Lung (tissue), 12 donors: Measurements from ENCODE around the gene FYCO1. TPM values are rescaled to one million over a fixed set of nuclear protein-coding genes. Genes with fewer than 3 reads are reported as not detected.
A peak's percentile ranks its signal among the peaks of the same experiment; 100 is the strongest.

Experiments used
- ATAC-seq: fragments of 200-7000 bp; cut with Tn5 transposase; one replicate; pipeline ENCODE4 v1.9.1; 2020; ENCODE audit warnings: moderate number of reproducible peaks; ENCODE audit not compliant: insufficient read depth, low FRiP score
- DNase-seq, 3 donors: peaks; one replicate each; pipeline ENCODE4 v3.0.0-alpha.2; 2013 to 2017
- H3K27ac ChIP-seq, 2 donors: one replicate each; pipeline ENCODE4 v1.5.1; 2013; ENCODE audit warnings: mild to moderate bottlenecking in 2 of 2, moderate library complexity in 2 of 2, control low read depth in 1 of 2, inconsistent platforms in 1 of 2, low read depth in 1 of 2, low read length in 1 of 2
- H3K27me3 ChIP-seq, 3 donors: one replicate each; pipeline ENCODE4 v1.5.1; 2013; ENCODE audit warnings: low read length in 2 of 3; ENCODE audit not compliant: control insufficient read depth in 3 of 3, insufficient read depth in 3 of 3
- H3K36me3 ChIP-seq, 4 donors: one replicate each; pipeline ENCODE4 v1.5.1; 2013; ENCODE audit warnings: low read length in 4 of 4, mild to moderate bottlenecking in 1 of 4, moderate library complexity in 1 of 4; ENCODE audit not compliant: control insufficient read depth in 4 of 4, insufficient read depth in 4 of 4
- H3K4me1 ChIP-seq, 5 donors: one replicate each; pipeline ENCODE4 v1.5.1; 2013; ENCODE audit warnings: low read length in 5 of 5, mild to moderate bottlenecking in 2 of 5, moderate library complexity in 1 of 5; ENCODE audit not compliant: control insufficient read depth in 5 of 5, insufficient read depth in 5 of 5
- H3K4me3 ChIP-seq: one replicate; pipeline ENCODE4 v1.5.1; 2013; ENCODE audit warnings: mild to moderate bottlenecking, control low read depth, moderate library complexity
- H3K9ac ChIP-seq, 2 donors: one replicate each; pipeline ENCODE4 v1.5.1; 2013; ENCODE audit warnings: low read length in 2 of 2, control low read depth in 1 of 2; ENCODE audit not compliant: insufficient read depth in 1 of 2
- H3K9me3 ChIP-seq, 4 donors: one replicate each; pipeline ENCODE4 v1.5.1; 2013; ENCODE audit warnings: low read length in 3 of 4, mild to moderate bottlenecking in 1 of 4, moderate library complexity in 1 of 4; ENCODE audit not compliant: control insufficient read depth in 4 of 4, insufficient read depth in 3 of 4
- CTCF ChIP-seq: IDR thresholded peaks from 2 replicates; pipeline ENCODE4 v1.5.1; 2012; ENCODE audit warnings: mild to moderate bottlenecking; ENCODE audit errors: control extremely low read depth, extremely low read depth
- WGBS, 2 donors: extraction: QIAGEN DNeasy Blood & Tissue Kit; methylation state at CpG; one replicate each; pipeline ENCODE4 v1.1.7; 2013; 5-methylcytosine and 5-hydroxymethylcytosine counted together
- polyA plus RNA-seq, 2 donors: library from polyadenylated mRNA; stranded (reverse); fragments of 200-250 nt; gene quantifications; one replicate each; pipeline ENCODE4 v1.2.1, GENCODE V29; 2013
- total RNA-seq, 2 donors: library from RNA; depleted of rRNA in 1 of 2; stranded (reverse); fragments of >200 nt in 1 of 2; gene quantifications; one replicate each; pipeline ENCODE4 v1.2.1, GENCODE V29; 2014 to 2021
- donor health status: control.
- donor health status: control.
- donor health status: Bipolar disorder and iron deficiency.
- donor health status: healthy.
- donor health status: DM: yes; HTN: yes; CAD: no.

The FYCO1 gene
- total and polyA plus RNA-seq, 4 donors, result 11.3 to 38.7 (median 23.2) TPM

GRCh38 chr3:45993421-45994027, 2.1 kb downstream of the FYCO1 start:
- H3K36me3 ChIP-seq, result peaks cover 0 to 2% (median 0%) of the 10 kb centered on the region in 4 donors
- no peaks in the 10 kb centered on the region for H3K27me3 ChIP-seq
- ATAC-seq (no peak), DNase-seq (no peak)
- H3K9ac ChIP-seq, result no peak overlapping the region
- peak overlapping the region in 1 of 2 donors; percentile 86 for H3K27ac ChIP-seq
- no peaks in the 10 kb centered on the region for H3K9me3 ChIP-seq
- peaks cover 0 to 27% (median 14%) of the 10 kb centered on the region in 5 donors for H3K4me1 ChIP-seq
- H3K4me3 ChIP-seq, result no peak overlapping the region
- WGBS, 2 donors, result 68 to 72% methylated on average over 3 of the region's 3 CpGs
- no peak for TF ChIP-seq CTCF

- no peaks in the 10 kb centered on the region for H3K9me3 ChIP-seq
- H3K36me3 ChIP-seq, result peaks cover 0 to 2% (median 0%) of the 10 kb centered on the region in 4 donors
- ATAC-seq (no peak), DNase-seq (no peak)
- peak overlapping the region in 1 of 2 donors; percentile 86 for H3K27ac ChIP-seq
- H3K4me3 ChIP-seq, result no peak overlapping the region
- WGBS, 2 donors, result 30 to 39% methylated on average over 2 of the region's 2 CpGs
- TF ChIP-seq CTCF, result no peak
- no peak overlapping the region for H3K9ac ChIP-seq
- H3K27me3 ChIP-seq, result no peaks in the 10 kb centered on the region
- H3K4me1 ChIP-seq, result peaks cover 5 to 33% (median 20%) of the 10 kb centered on the region in 5 donors
These were observed 2.8 kb downstream of the FYCO1 start for GRCh38 chr3:45992821-45993221.

GRCh38 chr3:45992133-45992729, 3.4 kb downstream of the FYCO1 start:
- DNase-seq, result no peak
- peaks cover 11 to 36% (median 25%) of the 10 kb centered on the region in 5 donors for H3K4me1 ChIP-seq
- peaks cover 0 to 2% (median 0%) of the 10 kb centered on the region in 4 donors for H3K36me3 ChIP-seq
- WGBS, 2 donors, result 62 to 78% methylated on average over 2 of the region's 2 CpGs
- peak overlapping the region; percentile 55 to 86 for H3K27ac ChIP-seq
- no peaks in the 10 kb centered on the region for H3K27me3 ChIP-seq
- H3K4me3 ChIP-seq, result no peak overlapping the region
- no peak overlapping the region for H3K9ac ChIP-seq
- TF ChIP-seq CTCF, result no peak
- no peaks in the 10 kb centered on the region for H3K9me3 ChIP-seq
- no peak for ATAC-seq
